Osteoblast (primary cell): Measurements from ENCODE around the gene GRIK4. TPM values are rescaled to one million over a fixed set of nuclear protein-coding genes. Genes with fewer than 3 reads are reported as not detected.
A peak's percentile ranks its signal among the peaks of the same experiment; 100 is the strongest.

Experiments used
- DNase-seq: peaks from one replicate; pipeline ENCODE4 v3.0.0; 2011; ENCODE audit warnings: low spot score, mixed read lengths; ENCODE audit not compliant: insufficient read length; ENCODE audit errors: missing footprints
- H2AFZ ChIP-seq: 2 replicates; pipeline ENCODE4 v1.6.0; 2011; ENCODE audit warnings: mild to moderate bottlenecking, low read length
- H3K27ac ChIP-seq: 2 replicates; pipeline ENCODE4 v1.5.1; 2011; ENCODE audit warnings: mild to moderate bottlenecking, low read depth, low read length, moderate library complexity
- H3K27me3 ChIP-seq: 2 replicates; pipeline ENCODE4 v1.6.0; 2012; ENCODE audit warnings: mild to moderate bottlenecking, control low read depth, inconsistent platforms, low read length, moderate library complexity; ENCODE audit not compliant: insufficient read depth
- H3K36me3 ChIP-seq: 2 replicates; pipeline ENCODE4 v1.5.1; 2011; ENCODE audit warnings: mild to moderate bottlenecking, low read length, control low read depth, moderate library complexity; ENCODE audit not compliant: insufficient read depth
- H3K4me1 ChIP-seq: 2 replicates; pipeline ENCODE4 v1.5.1; 2011; ENCODE audit warnings: mild to moderate bottlenecking, low read length, control low read depth, moderate library complexity; ENCODE audit not compliant: insufficient read depth
- H3K4me2 ChIP-seq: 2 replicates; pipeline ENCODE4 v1.6.0; 2011; ENCODE audit warnings: mild to moderate bottlenecking, low read length; ENCODE audit not compliant: insufficient read depth
- H3K4me3 ChIP-seq: fragments of 200-600 bp; sonication (generic); 3 replicates; pipeline ENCODE4 v1.5.1; 2012; ENCODE audit warnings: mild to moderate bottlenecking, low read length, inconsistent platforms; ENCODE audit not compliant: insufficient read depth
- H3K79me2 ChIP-seq: 2 replicates; pipeline ENCODE4 v1.6.0; 2012; ENCODE audit warnings: mild to moderate bottlenecking, low read length, control low read depth, inconsistent platforms; ENCODE audit not compliant: insufficient read depth
- H3K9me3 ChIP-seq: 2 replicates; pipeline ENCODE4 v1.5.1; 2011; ENCODE audit warnings: low read depth, low read length, control low read depth
- H4K20me1 ChIP-seq: 2 replicates; pipeline ENCODE4 v1.6.0; 2012; ENCODE audit warnings: mild to moderate bottlenecking, low read length, control low read depth; ENCODE audit not compliant: insufficient read depth
- CTCF ChIP-seq: IDR thresholded peaks from 2 replicates; pipeline ENCODE4 v1.5.1; 2011; ENCODE audit warnings: mild to moderate bottlenecking, low read depth, low read length, moderate library complexity; ENCODE audit errors: extremely low read depth
- total RNA-seq: library from RNA; depleted of rRNA; stranded (reverse); fragments of >200 nt; gene quantifications from 2 replicates; pipeline ENCODE4 v1.2.3, GENCODE V29; 2012

The GRIK4 gene
- total RNA-seq, 1 donor: under 0.01 TPM

GRCh38 chr11:120744016-120744994, 232.8 kb downstream of the GRIK4 start:
- peak; percentile 15 for TF ChIP-seq CTCF
- no peaks in the 10 kb centered on the region for H3K4me1 ChIP-seq
- no peaks in the 10 kb centered on the region for H3K79me2 ChIP-seq
- DNase-seq: no peak
- no peaks in the 10 kb centered on the region for H3K36me3 ChIP-seq
- H4K20me1 ChIP-seq: no peaks in the 10 kb centered on the region
- peaks cover 2% of the 10 kb centered on the region for H3K27me3 ChIP-seq
- no peak overlapping the region for H2AFZ ChIP-seq
- no peak overlapping the region for H3K4me2 ChIP-seq
- H3K27ac ChIP-seq: no peak overlapping the region
- H3K9me3 ChIP-seq: no peaks in the 10 kb centered on the region
- H3K4me3 ChIP-seq: no peak overlapping the region

- Histone ChIP-seq H3K4me2 (no peak overlapping the region), H3K27ac (no peak overlapping the region), H4K20me1 (no peaks in the 10 kb centered on the region), H3K4me1 (no peaks in the 10 kb centered on the region), H3K79me2 (no peaks in the 10 kb centered on the region), H3K9me3 (no peaks in the 10 kb centered on the region), H3K36me3 (no peaks in the 10 kb centered on the region), H3K4me3 (no peak overlapping the region), H2AFZ (no peak overlapping the region), H3K27me3 (peaks cover 2% of the 10 kb centered on the region)
- no peak for DNase-seq
- no peak for TF ChIP-seq CTCF
Observed at GRCh38 chr11:120746376-120746775, 234.8 kb downstream of the GRIK4 start.

GRCh38 chr11:120746836-120747609, 235.5 kb downstream of the GRIK4 start:
- Histone ChIP-seq H3K27me3 (peaks cover 2% of the 10 kb centered on the region), H3K4me2 (no peak overlapping the region), H3K27ac (no peak overlapping the region), H4K20me1 (no peaks in the 10 kb centered on the region), H3K9me3 (no peaks in the 10 kb centered on the region), H2AFZ (no peak overlapping the region), H3K4me1 (no peaks in the 10 kb centered on the region), H3K79me2 (no peaks in the 10 kb centered on the region), H3K4me3 (no peak overlapping the region), H3K36me3 (no peaks in the 10 kb centered on the region)
- no peak for DNase-seq
- no peak for TF ChIP-seq CTCF
